ENCODE data around the gene ZNF888.
A peak's percentile ranks its signal among the peaks of the same experiment; 100 is the strongest.
"Not testable (repeated sequence)": the region's sequence is repeated elsewhere in the genome, so short reads cannot be mapped to it uniquely, and the experiment has no call there.

Gene ZNF888

DNA sequence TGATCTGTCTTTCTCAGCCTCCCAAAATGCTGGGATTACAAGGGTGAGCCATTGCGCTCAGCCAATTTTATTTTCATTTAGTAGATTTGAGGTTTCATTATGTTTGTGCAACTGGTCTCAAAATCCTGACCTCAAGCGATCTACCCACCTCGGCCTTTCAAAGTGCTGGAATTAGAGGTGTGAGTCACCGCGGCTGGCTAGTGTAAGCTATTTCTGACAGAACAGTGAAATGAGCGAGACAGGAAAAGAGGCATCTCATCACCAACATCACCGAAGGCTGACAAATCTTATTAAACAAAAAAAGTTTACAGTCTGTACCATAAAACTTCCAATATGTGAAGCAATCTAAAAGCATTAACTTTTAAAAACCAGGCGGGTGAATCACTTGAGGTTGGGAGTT, 12.2 kb upstream of the ZNF888 start:
- H3K4ac ChIP-seq (ENCODE audit: low read length), result no peak overlapping the region
- peaks cover 6% of the 10 kb centered on the region for H3K79me1 ChIP-seq (ENCODE audit: low read depth, low read length)
- H2BK12ac ChIP-seq (ENCODE audit: low read length), result no peak overlapping the region
- no peak overlapping the region for H2BK120ac ChIP-seq (ENCODE audit: low read depth, low read length)
- no peak overlapping the region for H3K4me2 ChIP-seq (ENCODE audit: insufficient read depth, low read length, poor library complexity, severe bottlenecking)
- no peak overlapping the region for H4K8ac ChIP-seq (ENCODE audit: low read depth, low read length)
- H2BK15ac ChIP-seq (ENCODE audit: low read length), result no peak overlapping the region
- H2AK5ac ChIP-seq (ENCODE audit: low read depth, low read length), result no peak overlapping the region
- H3K4me1 ChIP-seq (ENCODE audit: control insufficient read depth in 2 of 2, insufficient read depth in 1 of 2, low read depth in 1 of 2, low read length in 2 of 2), result no peaks in the 10 kb centered on the region
- H3K36me3 ChIP-seq (replicated peaks in 1 of 2; ENCODE audit: control insufficient read depth in 2 of 2, insufficient read depth in 2 of 2, low read length in 2 of 2), result peaks cover 2 to 36% of the 10 kb centered on the region in 2 donors
- no peak for DNase-seq (ENCODE audit: low spot score)
- H2AFZ ChIP-seq (ENCODE audit: low read length), result no peak overlapping the region
- no peak overlapping the region for H3K14ac ChIP-seq (ENCODE audit: low read length)
- peaks cover 1 to 45% of the 10 kb centered on the region in 2 donors for H3K9me3 ChIP-seq (replicated peaks in 1 of 2; ENCODE audit: control insufficient read depth in 2 of 2, insufficient read depth in 1 of 2, low read depth in 1 of 2, low read length in 2 of 2)
- H3K4me3 ChIP-seq (ENCODE audit: low read length in 2 of 2), result no peak overlapping the region
- WGBS, 2 donors (ENCODE audit: extremely low coverage in 2 of 2, insufficient read length in 2 of 2, insufficient replicate concordance in 1 of 2), result no CpG with 5 or more reads among the region's 8 CpGs
- H2BK5ac ChIP-seq (ENCODE audit: low read length), result no peak overlapping the region
- H4K91ac ChIP-seq (ENCODE audit: low read depth, low read length, poor library complexity), result no peak overlapping the region
- H3K27ac ChIP-seq (replicated peaks; ENCODE audit: low read length), result no peak overlapping the region
- no peak overlapping the region for H3K23ac ChIP-seq (ENCODE audit: low read depth, low read length, poor library complexity)
- H3K18ac ChIP-seq (ENCODE audit: low read length), result no peak overlapping the region
- H3K9ac ChIP-seq (ENCODE audit: low read depth, low read length, poor library complexity), result no peak overlapping the region
- no peaks in the 10 kb centered on the region for H3K27me3 ChIP-seq (ENCODE audit: control insufficient read depth in 3 of 3, insufficient read depth in 3 of 3, low read depth in 1 of 3, low read length in 3 of 3)

DNA sequence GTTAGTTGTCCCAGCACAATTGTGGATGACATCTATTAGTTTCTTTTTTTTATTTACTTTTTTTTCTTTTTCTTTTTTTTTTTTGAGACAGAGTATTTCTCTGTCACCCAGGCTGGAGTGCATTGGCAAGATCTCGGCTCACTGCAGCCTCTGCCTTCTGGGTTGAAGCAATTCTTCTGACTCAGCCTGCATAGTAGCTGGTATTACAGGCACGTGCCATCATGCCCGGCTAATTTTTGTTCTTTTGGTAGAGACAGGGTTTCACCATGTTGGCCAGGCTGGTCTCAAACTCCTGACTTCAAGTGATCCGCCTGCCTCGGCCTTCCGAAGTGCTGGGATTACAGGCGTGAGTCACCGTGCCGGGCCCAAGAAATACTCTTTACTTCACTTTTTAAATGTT, 1.4 kb upstream of the ZNF888 start:
- no CpG with 5 or more reads among the region's 9 CpGs for WGBS, 2 donors (ENCODE audit: extremely low coverage in 2 of 2, insufficient read length in 2 of 2, insufficient replicate concordance in 1 of 2)
- H3K27ac ChIP-seq (replicated peaks; ENCODE audit: low read length); H4K91ac ChIP-seq (ENCODE audit: low read depth, low read length, poor library complexity); H3K4me1 ChIP-seq (ENCODE audit: control insufficient read depth in 2 of 2, insufficient read depth in 1 of 2, low read depth in 1 of 2, low read length in 2 of 2); H2BK12ac ChIP-seq (ENCODE audit: low read length); H3K79me1 ChIP-seq (ENCODE audit: low read depth, low read length); H2AK5ac ChIP-seq (ENCODE audit: low read depth, low read length); H2AFZ ChIP-seq (ENCODE audit: low read length); H3K23ac ChIP-seq (ENCODE audit: low read depth, low read length, poor library complexity); H3K9ac ChIP-seq (ENCODE audit: low read depth, low read length, poor library complexity); H2BK120ac ChIP-seq (ENCODE audit: low read depth, low read length); H3K4ac ChIP-seq (ENCODE audit: low read length); H3K27me3 ChIP-seq (ENCODE audit: control insufficient read depth in 3 of 3, insufficient read depth in 3 of 3, low read depth in 1 of 3, low read length in 3 of 3); H2BK5ac ChIP-seq (ENCODE audit: low read length); H4K8ac ChIP-seq (ENCODE audit: low read depth, low read length); H3K4me3 ChIP-seq (ENCODE audit: low read length in 2 of 2); H3K4me2 ChIP-seq (ENCODE audit: insufficient read depth, low read length, poor library complexity, severe bottlenecking); H3K14ac ChIP-seq (ENCODE audit: low read length); H2BK15ac ChIP-seq (ENCODE audit: low read length); DNase-seq (ENCODE audit: low spot score); H3K18ac ChIP-seq (ENCODE audit: low read length): not testable (repeated sequence)
- Histone ChIP-seq H3K36me3 (replicated peaks in 1 of 2; ENCODE audit: control insufficient read depth in 2 of 2, insufficient read depth in 2 of 2, low read length in 2 of 2) (peaks cover 1 to 38% of the 10 kb centered on the region in 2 donors), H3K9me3 (replicated peaks in 1 of 2; ENCODE audit: control insufficient read depth in 2 of 2, insufficient read depth in 1 of 2, low read depth in 1 of 2, low read length in 2 of 2) (peaks cover 0 to 22% of the 10 kb centered on the region in 2 donors)

DNA sequence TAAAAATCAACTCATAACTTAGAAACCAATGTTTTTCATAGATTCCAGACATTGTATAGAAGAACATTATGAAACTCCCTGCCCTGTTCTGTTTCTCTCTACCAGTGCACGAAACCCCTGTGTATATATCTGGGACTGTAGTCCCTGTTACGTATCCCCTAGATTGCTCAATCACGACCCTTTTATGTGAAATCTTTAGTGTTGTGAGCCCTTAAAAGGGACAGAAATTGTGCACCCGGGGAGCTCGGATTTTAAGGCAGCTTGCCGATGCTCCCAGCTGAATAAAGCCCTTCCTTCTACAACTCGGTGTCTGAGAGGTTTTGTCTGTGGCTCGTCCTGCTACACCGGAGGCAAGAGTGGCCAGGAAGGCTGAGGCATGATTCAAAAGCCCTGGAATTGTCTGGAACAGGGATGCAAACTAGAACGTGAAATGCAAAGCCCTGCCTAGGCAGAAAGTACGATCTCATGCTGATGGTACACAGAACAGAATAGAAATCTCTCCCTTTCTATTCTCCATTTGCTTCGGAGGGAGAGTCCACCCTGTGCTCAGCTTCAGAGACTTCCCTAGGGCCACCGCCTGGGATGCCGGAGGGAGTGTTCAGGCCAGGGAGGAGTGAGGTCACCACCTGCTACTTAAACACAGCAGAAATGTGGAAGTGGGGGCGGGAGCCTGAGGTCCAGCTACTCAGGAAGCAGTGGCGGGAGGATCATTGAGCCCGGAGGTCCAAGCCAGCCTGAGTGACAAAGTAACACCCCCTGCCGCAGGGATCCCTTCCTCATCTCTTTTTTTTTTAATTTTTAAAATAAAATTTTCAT, 758 bp upstream of the ZNF888 start:
- Histone ChIP-seq H2BK120ac (ENCODE audit: low read depth, low read length) (no peak overlapping the region), H2BK5ac (ENCODE audit: low read length) (no peak overlapping the region), H3K4ac (ENCODE audit: low read length) (no peak overlapping the region), H3K18ac (ENCODE audit: low read length) (no peak overlapping the region), H3K4me3 (ENCODE audit: low read length in 2 of 2) (peak overlapping the region in 1 of 2 donors; percentile 47), H4K8ac (ENCODE audit: low read depth, low read length) (no peak overlapping the region), H3K27me3 (ENCODE audit: control insufficient read depth in 3 of 3, insufficient read depth in 3 of 3, low read depth in 1 of 3, low read length in 3 of 3) (no peaks in the 10 kb centered on the region), H3K79me1 (ENCODE audit: low read depth, low read length) (peaks cover 2% of the 10 kb centered on the region), H4K91ac (ENCODE audit: low read depth, low read length, poor library complexity) (no peak overlapping the region), H2BK12ac (ENCODE audit: low read length) (no peak overlapping the region), H2AFZ (ENCODE audit: low read length) (no peak overlapping the region), H3K14ac (ENCODE audit: low read length) (no peak overlapping the region), H3K9me3 (replicated peaks in 1 of 2; ENCODE audit: control insufficient read depth in 2 of 2, insufficient read depth in 1 of 2, low read depth in 1 of 2, low read length in 2 of 2) (peaks cover 0 to 19% of the 10 kb centered on the region in 2 donors), H3K4me1 (ENCODE audit: control insufficient read depth in 2 of 2, insufficient read depth in 1 of 2, low read depth in 1 of 2, low read length in 2 of 2) (peaks cover 0 to 2% of the 10 kb centered on the region in 2 donors), H3K36me3 (replicated peaks in 1 of 2; ENCODE audit: control insufficient read depth in 2 of 2, insufficient read depth in 2 of 2, low read length in 2 of 2) (peaks cover 1 to 32% of the 10 kb centered on the region in 2 donors), H2BK15ac (ENCODE audit: low read length) (no peak overlapping the region), H2AK5ac (ENCODE audit: low read depth, low read length) (no peak overlapping the region), H3K4me2 (ENCODE audit: insufficient read depth, low read length, poor library complexity, severe bottlenecking) (no peak overlapping the region), H3K9ac (ENCODE audit: low read depth, low read length, poor library complexity) (no peak overlapping the region), H3K23ac (ENCODE audit: low read depth, low read length, poor library complexity) (no peak overlapping the region), H3K27ac (replicated peaks; ENCODE audit: low read length) (no peak overlapping the region)
- DNase-seq (ENCODE audit: low spot score), result no peak
- whole genome bisulfite sequencing, 2 donors (ENCODE audit: extremely low coverage in 2 of 2, insufficient read length in 2 of 2, insufficient replicate concordance in 1 of 2), result no CpG with 5 or more reads among the region's 18 CpGs

DNA sequence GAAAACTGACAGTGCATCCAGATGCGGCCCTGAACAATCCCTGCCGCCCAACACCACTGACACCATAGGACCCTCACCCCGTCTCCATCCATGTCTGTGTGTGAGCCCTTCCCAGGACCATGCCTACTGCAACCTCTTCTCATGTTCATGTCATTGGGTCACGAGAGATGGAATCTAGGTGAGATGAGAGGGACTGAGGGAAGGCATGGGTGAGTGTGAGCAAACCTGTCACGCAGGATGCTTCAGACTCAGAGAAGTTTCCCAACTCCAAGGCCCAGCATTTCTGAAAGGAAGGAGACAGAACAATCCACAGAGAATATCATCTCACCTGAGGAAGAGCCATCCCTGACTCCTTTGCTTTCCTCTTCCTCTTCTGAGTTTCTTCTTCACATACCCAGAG, 5.7 kb downstream of the ZNF888 start:
- no peak overlapping the region for H2BK15ac ChIP-seq (ENCODE audit: low read length)

More for the DNA sequence above, 5.7 kb downstream of the ZNF888 start:
- no peaks in the 10 kb centered on the region for H3K79me1 ChIP-seq (ENCODE audit: low read depth, low read length)
- H3K9me3 ChIP-seq (replicated peaks in 1 of 2; ENCODE audit: control insufficient read depth in 2 of 2, insufficient read depth in 1 of 2, low read depth in 1 of 2, low read length in 2 of 2), result no peaks in the 10 kb centered on the region
- H3K4me2 ChIP-seq (ENCODE audit: insufficient read depth, low read length, poor library complexity, severe bottlenecking), result no peak overlapping the region
- no peak overlapping the region for H3K4me3 ChIP-seq (ENCODE audit: low read length in 2 of 2)
- H4K91ac ChIP-seq (ENCODE audit: low read depth, low read length, poor library complexity), result no peak overlapping the region
- H3K14ac ChIP-seq (ENCODE audit: low read length), result no peak overlapping the region
- H3K27me3 ChIP-seq (ENCODE audit: control insufficient read depth in 3 of 3, insufficient read depth in 3 of 3, low read depth in 1 of 3, low read length in 3 of 3), result no peaks in the 10 kb centered on the region
- no peak overlapping the region for H3K9ac ChIP-seq (ENCODE audit: low read depth, low read length, poor library complexity)
- WGBS, 2 donors (ENCODE audit: extremely low coverage in 2 of 2, insufficient read length in 2 of 2, insufficient replicate concordance in 1 of 2), result no CpG with 5 or more reads among the region's 5 CpGs
- no peak overlapping the region for H2BK120ac ChIP-seq (ENCODE audit: low read depth, low read length)
- no peak overlapping the region for H2BK5ac ChIP-seq (ENCODE audit: low read length)
- H3K36me3 ChIP-seq (replicated peaks in 1 of 2; ENCODE audit: control insufficient read depth in 2 of 2, insufficient read depth in 2 of 2, low read length in 2 of 2), result peaks cover 0 to 29% of the 10 kb centered on the region in 2 donors
- no peak overlapping the region for H3K18ac ChIP-seq (ENCODE audit: low read length)
- H2AK5ac ChIP-seq (ENCODE audit: low read depth, low read length), result no peak overlapping the region
- peaks cover 0 to 2% of the 10 kb centered on the region in 2 donors for H3K4me1 ChIP-seq (ENCODE audit: control insufficient read depth in 2 of 2, insufficient read depth in 1 of 2, low read depth in 1 of 2, low read length in 2 of 2)
- H3K27ac ChIP-seq (replicated peaks; ENCODE audit: low read length), result no peak overlapping the region
- H3K4ac ChIP-seq (ENCODE audit: low read length), result no peak overlapping the region
- DNase-seq (ENCODE audit: low spot score), result no peak
- H4K8ac ChIP-seq (ENCODE audit: low read depth, low read length), result no peak overlapping the region
- H2AFZ ChIP-seq (ENCODE audit: low read length), result no peak overlapping the region
- no peak overlapping the region for H3K23ac ChIP-seq (ENCODE audit: low read depth, low read length, poor library complexity)
- H2BK12ac ChIP-seq (ENCODE audit: low read length), result no peak overlapping the region
